Endothelial cell of hepatic sinusoid (primary cell): Measurements from ENCODE around the gene SDE2.

ENCODE experiments used
- in situ Hi-C: cut with HindIII; loops from 2 replicates; pipeline ENCODE4 v1.10.0; 2017; ENCODE audit warnings: low sequenced_read_pairs

The SDE2 gene

GRCh38 chr1:225999227-225999911 lies at the start of gene SDE2:
SDE2 (minus strand) TSS chr1:225999343; CDS start chr1:225999312, 31 bp downstream.
- in situ Hi-C loops = loop anchor here (25.0 kb wide), 2 partner anchors 212 to 512 kb away; partner anchors contain the start of gene SRP9

GRCh38 chr1:226048886-226049285 lies 49.7 kb upstream of the SDE2 start:
- in situ Hi-C loops = no loop called here

GRCh38 chr1:226047495-226047894 lies 48.4 kb upstream of the SDE2 start:
- in situ Hi-C loops = no loop called here

GRCh38 chr1:226046240-226046639 lies 47.1 kb upstream of the SDE2 start:
- in situ Hi-C loops = no loop called here

- in situ Hi-C loops = no loop called here
Measured at GRCh38 chr1:226044514-226045101, 45.5 kb upstream of the SDE2 start.

GRCh38 chr1:226041419-226041818 lies 42.3 kb upstream of the SDE2 start:
- in situ Hi-C loops = no loop called here

- in situ Hi-C loops = no loop called here
Measured at GRCh38 chr1:226038661-226039060, 39.5 kb upstream of the SDE2 start.

- in situ Hi-C loops = no loop called here
Measured at GRCh38 chr1:226035915-226036314, 36.8 kb upstream of the SDE2 start.

GRCh38 chr1:226034482-226034881 lies 35.3 kb upstream of the SDE2 start:
- in situ Hi-C loops = no loop called here

- in situ Hi-C loops = no loop called here
Measured at GRCh38 chr1:226033991-226034390, 34.8 kb upstream of the SDE2 start.

- in situ Hi-C loops = no loop called here
Measured at GRCh38 chr1:226033582-226033981, 34.4 kb upstream of the SDE2 start.

- in situ Hi-C loops = no loop called here
Measured at GRCh38 chr1:226029568-226030225, 30.6 kb upstream of the SDE2 start.

- in situ Hi-C loops = no loop called here
Measured at GRCh38 chr1:226029093-226029496, 30.0 kb upstream of the SDE2 start.

- in situ Hi-C loops = no loop called here
Measured at GRCh38 chr1:226027538-226028217, 28.5 kb upstream of the SDE2 start.

- in situ Hi-C loops = no loop called here
Measured at GRCh38 chr1:226026833-226027232, 27.7 kb upstream of the SDE2 start.

GRCh38 chr1:226023735-226024134 lies 24.6 kb upstream of the SDE2 start:
- in situ Hi-C loops = no loop called here

GRCh38 chr1:226021801-226022200 lies 22.7 kb upstream of the SDE2 start:
- in situ Hi-C loops = no loop called here

- in situ Hi-C loops = no loop called here
Measured at GRCh38 chr1:226021401-226021800, 22.3 kb upstream of the SDE2 start.

- in situ Hi-C loops = no loop called here
Measured at GRCh38 chr1:226019572-226019971, 20.4 kb upstream of the SDE2 start.

- in situ Hi-C loops = no loop called here
Measured at GRCh38 chr1:226017070-226017469, 17.9 kb upstream of the SDE2 start.

- in situ Hi-C loops = no loop called here
Measured at GRCh38 chr1:226009650-226010044, 10.5 kb upstream of the SDE2 start.
